Keratinocyte (primary cell): ENCODE results near the gene PEPD. TPM values are rescaled to one million over a fixed set of nuclear protein-coding genes. Genes with fewer than 3 reads are reported as not detected.

Experiments used
- DNase-seq: peaks from one replicate; pipeline ENCODE4 v3.0.0-alpha.2; 2011; ENCODE audit warnings: low read depth, missing footprints, low spot score
- FAIRE-seq: peaks from 2 replicates; lab custom pipeline; 2011; peaks lifted over from hg19 to GRCh38; lab: Jason Lieb, UNC
- H2AFZ ChIP-seq: 2 replicates; pipeline ENCODE4 v1.6.0; 2012; ENCODE audit warnings: low read length, control low read depth, inconsistent platforms; ENCODE audit not compliant: control insufficient read depth
- H3K27ac ChIP-seq: 2 replicates; pipeline ENCODE4 v1.5.1; 2011; ENCODE audit warnings: low read length; ENCODE audit not compliant: control insufficient read depth, insufficient read depth
- H3K27me3 ChIP-seq: 3 replicates; pipeline ENCODE4 v1.6.0; 2011; ENCODE audit warnings: low read length; ENCODE audit not compliant: control insufficient read depth, insufficient read depth; ENCODE audit errors: extremely low read depth
- H3K36me3 ChIP-seq, 2 experiments: 2 replicates in 1 of 2; 3 replicates in 1 of 2; pipeline ENCODE4 v1.5.1; 2011; ENCODE audit warnings: low read length in 2 of 2, mild to moderate bottlenecking in 1 of 2; ENCODE audit not compliant: control insufficient read depth in 2 of 2, insufficient read depth in 2 of 2; ENCODE audit errors: extremely low read depth in 1 of 2
- H3K4me1 ChIP-seq: 3 replicates; pipeline ENCODE4 v1.5.1; 2011; ENCODE audit warnings: low read length; ENCODE audit not compliant: control insufficient read depth, insufficient read depth; ENCODE audit errors: extremely low read depth
- H3K4me2 ChIP-seq: 3 replicates; pipeline ENCODE4 v1.6.0; 2011; ENCODE audit warnings: low read depth, low read length; ENCODE audit not compliant: control insufficient read depth, insufficient read depth; ENCODE audit errors: extremely low read depth
- H3K4me3 ChIP-seq, 3 experiments: fragments of 200-600 bp in 1 of 3; sonication (generic) in 1 of 3; 2 replicates in 2 of 3; 3 replicates in 1 of 3; pipeline ENCODE4 v1.5.1; 2011 to 2016; ENCODE audit warnings: low read length in 3 of 3, mild to moderate bottlenecking in 3 of 3, control low read depth in 2 of 3, inconsistent platforms in 1 of 3, low read depth in 1 of 3, mixed read lengths in 1 of 3, mixed run types in 1 of 3, moderate library complexity in 1 of 3; ENCODE audit not compliant: control insufficient read depth in 2 of 3, insufficient read depth in 2 of 3; ENCODE audit errors: extremely low read depth in 1 of 3
- H3K79me2 ChIP-seq: 2 replicates; pipeline ENCODE4 v1.6.0; 2012; ENCODE audit warnings: low read length; ENCODE audit not compliant: control insufficient read depth, insufficient read depth
- H3K9ac ChIP-seq: 3 replicates; pipeline ENCODE4 v1.6.0; 2011; ENCODE audit warnings: low read length; ENCODE audit not compliant: control insufficient read depth, insufficient read depth; ENCODE audit errors: extremely low read depth
- H3K9me1 ChIP-seq: 3 replicates; pipeline ENCODE4 v1.6.0; 2011; ENCODE audit warnings: low read length; ENCODE audit not compliant: control insufficient read depth, insufficient read depth; ENCODE audit errors: extremely low read depth
- H3K9me3 ChIP-seq: 2 replicates; pipeline ENCODE4 v1.5.1; 2012; ENCODE audit warnings: low read depth, low read length; ENCODE audit not compliant: control insufficient read depth
- H4K20me1 ChIP-seq: 3 replicates; pipeline ENCODE4 v1.6.0; 2011; ENCODE audit warnings: low read length; ENCODE audit not compliant: control insufficient read depth, insufficient read depth; ENCODE audit errors: extremely low read depth
- CTCF ChIP-seq, 3 experiments: IDR thresholded peaks in 1 of 3; conservative IDR thresholded peaks in 1 of 3; optimal IDR thresholded peaks in 1 of 3; 2 replicates in 2 of 3; 3 replicates in 1 of 3; pipeline versions ENCODE3 to v1.5.1; 2011; ENCODE audit warnings: low read length in 3 of 3, mild to moderate bottlenecking in 3 of 3, moderate library complexity in 2 of 3, control low read depth in 1 of 3, inconsistent platforms in 1 of 3; ENCODE audit not compliant: insufficient read depth in 2 of 3; ENCODE audit errors: extremely low read depth in 1 of 3
- EZH2 ChIP-seq: IDR thresholded peaks from one replicate; pipeline ENCODE4 v1.6.1; 2012; ENCODE audit warnings: inconsistent platforms, mild to moderate bottlenecking, low read length, moderate library complexity
- dilution Hi-C: fragments of 300-500 bp; cut with MboI; formaldehyde crosslinking; loops from one replicate; pipeline ENCODE4 v1.7.0; 2020; ENCODE audit warnings: low sequenced_read_pairs; ENCODE audit not compliant: extremely low pct_ligation_motif_present
- polyA plus RNA-seq, 5 experiments: library from polyadenylated mRNA; depleted of rRNA in 3 of 5; stranded (reverse) in 3 of 5; stranded (forward) in 1 of 5; unstranded in 1 of 5; fragments of >200 nt; gene quantifications; 1 replicate in 1 of 5; 2 replicates in 3 of 5; 3 replicates in 1 of 5; pipeline versions ENCODE4 v1.2.1 to v1.2.3, GENCODE V29; 2011 to 2012; ENCODE audit warnings: missing spikeins in 2 of 5, low read depth in 1 of 5, low replicate concordance in 1 of 5

The PEPD gene
- polyA plus RNA-seq, 1 donor (not counting 4 experiments of a cell fraction or from before 2014, with no cell fraction given): 36.9 TPM

DNA sequence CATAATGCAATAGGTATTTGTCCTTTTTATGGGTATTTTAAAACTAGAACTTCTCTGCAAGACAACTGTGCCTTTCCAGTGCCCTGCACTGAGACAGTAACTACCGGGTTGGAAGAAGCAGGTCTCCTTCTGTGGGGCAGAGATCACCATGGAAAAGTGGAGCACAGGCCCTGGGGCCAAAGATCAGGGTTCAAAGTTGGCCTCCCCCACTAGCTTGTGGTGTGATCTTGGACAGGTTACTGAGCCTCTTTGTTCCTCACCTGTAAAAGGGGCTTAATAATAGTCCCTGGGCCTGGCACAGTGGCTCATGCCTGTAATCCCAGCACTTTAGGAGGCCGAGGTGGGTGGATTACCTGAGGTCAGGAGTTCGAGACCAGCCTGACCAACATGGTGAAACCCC, 79.8 kb downstream of the PEPD start:
- dilution Hi-C loops: no loop called here
- H4K20me1 ChIP-seq: no peaks in the 10 kb centered on the region

DNA sequence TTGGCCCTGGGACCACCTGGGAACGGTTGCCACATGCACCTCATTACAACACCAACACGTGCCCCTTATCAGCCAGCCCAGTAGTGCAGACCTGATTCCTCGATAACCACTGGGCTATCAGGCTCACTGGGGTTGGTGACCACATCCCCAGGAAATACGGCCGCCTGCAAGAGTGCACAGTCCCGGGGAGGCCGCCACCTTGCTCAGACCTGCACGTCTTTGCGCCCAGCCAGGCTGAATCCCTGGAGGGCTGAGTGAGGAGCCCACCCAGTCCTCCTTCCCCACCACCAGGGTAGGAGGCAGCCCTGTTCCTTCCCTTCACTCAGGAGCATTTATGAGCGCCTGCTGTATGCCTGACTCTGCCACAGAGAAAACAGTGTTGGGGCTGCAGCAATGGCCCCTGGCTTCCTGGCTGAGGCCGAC, 80.3 kb downstream of the PEPD start:
- Histone ChIP-seq H3K4me3 (no peak overlapping the region), H3K36me3 (peaks cover 0 to 3% of the 10 kb centered on the region in 2 experiments), H3K27ac (no peak overlapping the region), H3K4me2 (no peak overlapping the region), H3K27me3 (no peaks in the 10 kb centered on the region), H4K20me1 (no peaks in the 10 kb centered on the region), H3K9me3 (no peaks in the 10 kb centered on the region), H3K79me2 (no peaks in the 10 kb centered on the region), H3K9me1 (no peaks in the 10 kb centered on the region), H3K9ac (no peak overlapping the region), H2AFZ (no peak overlapping the region), H3K4me1 (no peaks in the 10 kb centered on the region)
- FAIRE-seq (no peak), DNase-seq (no peak)
- no peak for TF ChIP-seq CTCF (optimal IDR thresholded peaks at IDR 0.05 in 1 of 3, IDR thresholded peaks at IDR 0.05 in 1 of 3, conservative IDR thresholded peaks at IDR 0.05 in 1 of 3; ENCODE audit: extremely low read depth in 1 of 3, insufficient read depth in 2 of 3, low read length in 3 of 3)
- TF ChIP-seq EZH2: no peak
- dilution Hi-C loops: no loop called here

More for the DNA sequence above, 79.8 kb downstream of the PEPD start:
- FAIRE-seq (no peak), DNase-seq (no peak)
- H2AFZ ChIP-seq: no peak overlapping the region
- H3K27ac ChIP-seq: no peak overlapping the region
- H3K4me2 ChIP-seq: no peak overlapping the region
- H3K9me1 ChIP-seq: no peaks in the 10 kb centered on the region
- TF ChIP-seq CTCF (optimal IDR thresholded peaks at IDR 0.05 in 1 of 3, IDR thresholded peaks at IDR 0.05 in 1 of 3, conservative IDR thresholded peaks at IDR 0.05 in 1 of 3; ENCODE audit: extremely low read depth in 1 of 3, insufficient read depth in 2 of 3, low read length in 3 of 3) (no peak), EZH2 (no peak)
- H3K4me3 ChIP-seq: no peak overlapping the region
- no peaks in the 10 kb centered on the region for H3K27me3 ChIP-seq
- H3K79me2 ChIP-seq: no peaks in the 10 kb centered on the region
- no peak overlapping the region for H3K9ac ChIP-seq
- no peaks in the 10 kb centered on the region for H3K4me1 ChIP-seq
- peaks cover 0 to 3% of the 10 kb centered on the region in 2 experiments for H3K36me3 ChIP-seq
- H3K9me3 ChIP-seq: no peaks in the 10 kb centered on the region
